Astrocyte of the hippocampus (primary cell): ENCODE measurements around the gene DUSP15.

Experiments used
- DNase-seq: peaks from one replicate; pipeline ENCODE4 v3.0.0; 2011; ENCODE audit warnings: low read depth, low spot score

The DUSP15 gene

DNA sequence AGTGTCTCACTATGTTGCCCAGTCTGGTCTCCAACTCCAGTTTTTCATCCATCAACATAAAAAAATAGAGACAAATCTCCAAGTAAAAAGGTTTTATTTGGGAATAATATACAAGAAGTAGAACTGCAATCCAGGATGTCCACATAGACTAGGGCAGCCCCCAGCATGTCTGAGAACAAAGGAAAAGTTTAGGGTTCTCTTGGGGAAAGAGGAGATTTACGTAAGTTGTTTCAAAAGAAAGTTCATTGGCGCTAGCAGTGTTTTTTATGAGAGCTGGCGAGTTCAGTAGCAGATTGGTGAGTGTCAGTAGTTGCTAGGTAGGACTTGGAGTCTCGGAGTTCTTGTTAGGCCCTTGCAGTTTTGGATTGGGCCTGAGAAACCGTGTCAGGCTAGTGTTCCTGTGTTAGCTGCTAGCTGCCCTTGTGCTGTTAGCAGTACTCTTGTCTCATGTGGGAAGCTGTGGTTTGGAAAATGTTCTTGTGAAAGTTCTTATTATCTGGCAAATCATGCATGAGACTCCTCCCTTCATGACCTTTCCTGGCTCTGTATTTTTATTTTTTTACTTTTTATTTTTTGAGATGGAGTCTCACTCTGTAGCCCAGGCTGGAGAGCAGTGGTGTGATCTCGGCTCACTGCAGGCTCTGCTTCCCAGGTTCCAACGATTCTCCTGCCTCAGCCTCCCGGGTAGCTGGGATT, 24.8 kb upstream of the DUSP15 start:
- peak; percentile 33 for DNase-seq

DNA sequence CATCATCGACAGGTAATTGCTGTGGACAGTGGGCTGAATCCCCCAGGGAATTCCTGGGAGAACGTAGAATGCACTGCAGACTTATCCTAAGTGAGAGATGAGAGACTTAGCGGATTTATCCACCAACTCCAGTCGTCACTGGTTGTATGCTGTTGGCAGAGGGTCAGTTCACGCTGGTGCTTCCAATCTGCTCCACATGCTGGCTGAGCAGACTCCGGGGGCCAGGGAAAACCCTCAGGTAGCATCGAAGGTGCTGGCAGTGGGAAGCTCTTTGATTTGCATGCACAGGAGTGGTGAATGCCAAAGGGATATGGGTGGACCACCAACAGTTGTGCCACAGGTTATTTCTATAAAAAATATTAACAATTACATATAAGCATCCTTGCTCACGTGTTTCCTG, 20.3 kb upstream of the DUSP15 start:
- no peak for DNase-seq

DNA sequence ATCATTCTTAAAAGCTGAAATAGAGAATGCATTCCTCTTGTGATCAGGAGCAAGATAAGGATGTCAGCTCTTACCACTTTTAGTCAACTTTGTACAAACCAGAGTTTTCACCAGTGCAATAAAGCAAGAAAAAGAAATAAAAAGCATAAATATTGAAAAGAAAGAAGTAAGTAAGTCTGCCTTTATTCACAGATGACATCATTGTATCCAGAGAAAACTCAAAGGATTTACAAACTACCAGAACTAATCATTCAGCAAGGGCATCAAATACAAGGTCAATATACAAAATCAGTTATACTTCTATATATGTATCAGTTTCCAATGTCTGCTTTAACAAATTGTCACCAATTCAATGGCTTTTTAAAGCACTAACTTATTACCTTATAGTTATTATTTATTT, 13.5 kb upstream of the DUSP15 start:
- no peak for DNase-seq

DNA sequence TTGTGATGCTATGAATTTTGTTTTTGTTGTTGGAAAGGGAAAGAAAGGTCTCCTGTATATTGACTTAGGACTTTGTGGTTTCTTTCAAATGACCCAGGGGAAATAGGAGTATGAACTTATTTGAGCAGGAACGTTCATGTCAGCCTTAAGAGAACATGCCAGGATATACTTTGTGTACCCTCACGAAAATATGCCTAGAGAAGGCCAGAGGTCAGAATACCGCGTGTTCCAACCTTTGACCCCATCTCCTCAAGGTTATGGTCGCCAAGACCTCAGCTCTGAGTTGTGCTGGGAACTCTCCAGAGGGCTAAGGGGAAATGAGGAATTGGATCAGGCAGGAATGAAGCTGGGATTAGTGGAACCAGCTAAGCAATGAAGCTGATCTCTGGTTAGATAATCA, 11.6 kb upstream of the DUSP15 start:
- DNase-seq: no peak

DNA sequence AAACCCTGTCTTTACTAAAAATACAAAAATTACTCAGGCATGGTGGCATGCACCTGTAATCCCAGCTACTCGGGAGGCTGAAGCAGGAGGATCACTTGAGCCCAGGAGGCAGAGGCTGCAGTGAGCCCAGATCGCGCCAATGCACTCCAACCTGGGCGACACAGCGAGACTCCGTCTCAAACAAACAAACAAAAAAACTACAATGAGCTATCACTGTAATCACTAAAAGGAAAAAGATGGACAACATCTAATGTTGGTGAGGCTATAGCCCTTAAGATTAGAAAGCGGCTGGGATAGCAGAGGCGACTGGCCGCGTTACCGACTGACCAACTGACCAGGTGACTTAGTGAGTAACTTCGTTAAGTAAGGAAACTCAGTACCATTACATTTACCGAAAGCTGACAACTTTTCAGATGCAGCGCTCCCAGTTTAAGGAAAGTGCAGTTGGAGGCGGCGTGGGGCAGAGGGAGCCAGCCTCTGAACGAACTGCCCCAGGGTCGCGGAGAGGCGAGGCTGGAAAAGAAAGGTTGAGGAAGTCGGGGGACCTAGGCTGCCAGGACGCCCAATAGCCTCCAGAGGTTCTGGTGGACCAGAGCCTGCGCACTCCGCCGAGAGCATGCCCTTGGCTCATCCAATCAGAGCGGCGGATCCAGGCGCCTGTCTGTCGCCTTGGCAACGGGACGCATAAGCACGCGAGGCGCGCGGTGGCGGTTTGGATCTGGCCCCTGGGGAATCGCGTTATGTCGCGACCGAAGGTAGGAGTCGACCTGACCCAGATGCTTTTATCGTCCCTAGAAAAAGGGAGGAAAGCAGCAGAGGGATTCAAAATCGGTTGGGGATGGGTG, 9.0 kb upstream of the DUSP15 start:
- DNase-seq: peak; percentile 97

DNA sequence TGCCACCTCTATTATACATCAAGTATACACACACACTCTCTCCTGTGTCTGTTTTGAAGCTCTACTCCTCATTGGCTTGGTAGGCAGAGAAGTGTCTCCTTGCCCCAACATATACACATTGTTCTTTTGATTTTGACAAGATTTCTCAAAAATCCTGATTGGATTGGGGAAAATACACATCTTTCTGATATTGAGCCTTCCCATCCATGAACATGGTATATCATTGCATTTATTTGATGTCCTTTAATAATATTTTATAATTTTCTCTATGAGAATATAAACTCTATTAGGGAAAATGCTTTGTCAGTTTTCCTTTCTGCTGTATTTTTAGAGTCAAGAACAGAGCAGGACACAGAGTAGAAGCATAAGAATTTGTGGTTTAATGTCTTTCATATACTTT, 7.4 kb upstream of the DUSP15 start:
- DNase-seq: no peak

DNA sequence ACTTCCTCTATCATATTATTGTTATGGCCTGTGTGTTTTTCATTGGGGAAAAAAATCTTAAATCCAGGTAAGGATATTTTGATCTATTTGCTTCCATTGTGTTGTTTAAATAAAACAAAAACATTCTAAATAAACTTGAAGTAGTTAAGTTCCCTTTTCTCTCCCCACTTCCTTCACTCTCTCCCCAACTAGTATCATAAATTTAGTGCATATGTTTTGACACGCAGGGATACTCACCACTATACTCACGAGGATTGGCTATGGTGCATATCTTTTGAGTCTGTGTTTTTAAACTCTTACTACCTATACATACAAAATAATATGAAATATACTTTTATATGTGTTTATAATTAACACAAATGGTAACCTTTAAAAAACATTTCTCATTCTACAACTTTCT, 5.3 kb upstream of the DUSP15 start:
- no peak for DNase-seq

DNA sequence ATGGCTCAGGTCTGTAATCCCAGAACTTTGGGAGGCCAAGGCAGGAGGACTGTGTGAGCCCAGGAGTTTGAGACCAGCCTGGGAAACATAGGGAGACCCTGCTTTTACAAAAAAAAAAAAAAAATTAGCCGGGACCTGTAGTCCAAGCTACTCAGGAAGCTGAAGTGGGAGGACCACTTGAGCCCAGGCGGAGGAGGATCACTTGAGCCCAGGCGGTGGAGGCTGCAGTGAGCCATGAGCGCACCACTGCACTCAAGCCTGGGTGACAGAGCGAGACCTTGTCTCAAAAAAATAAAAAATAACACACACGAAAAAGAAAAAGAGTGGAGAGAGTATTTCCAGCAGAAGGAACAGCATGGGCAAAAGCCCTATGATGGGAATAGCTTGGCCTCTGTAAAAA, 2.1 kb upstream of the DUSP15 start:
- no peak for DNase-seq

DNA sequence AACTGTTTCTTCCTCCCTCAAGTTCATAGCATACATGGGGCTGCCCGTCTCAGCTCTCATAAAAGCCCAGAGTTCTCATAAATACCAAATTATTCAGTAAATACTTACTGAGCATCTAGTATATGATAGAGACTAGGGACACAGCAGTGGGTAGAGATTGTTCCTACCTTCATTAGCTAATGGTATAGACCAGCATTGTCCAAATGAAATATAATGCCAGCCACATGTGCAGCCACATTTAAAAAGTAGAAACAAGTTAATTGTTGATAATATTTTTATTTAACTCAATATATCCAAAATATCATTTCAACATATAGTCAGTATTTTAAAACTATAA, 1.3 kb upstream of the DUSP15 start:
- no peak for DNase-seq

DNA sequence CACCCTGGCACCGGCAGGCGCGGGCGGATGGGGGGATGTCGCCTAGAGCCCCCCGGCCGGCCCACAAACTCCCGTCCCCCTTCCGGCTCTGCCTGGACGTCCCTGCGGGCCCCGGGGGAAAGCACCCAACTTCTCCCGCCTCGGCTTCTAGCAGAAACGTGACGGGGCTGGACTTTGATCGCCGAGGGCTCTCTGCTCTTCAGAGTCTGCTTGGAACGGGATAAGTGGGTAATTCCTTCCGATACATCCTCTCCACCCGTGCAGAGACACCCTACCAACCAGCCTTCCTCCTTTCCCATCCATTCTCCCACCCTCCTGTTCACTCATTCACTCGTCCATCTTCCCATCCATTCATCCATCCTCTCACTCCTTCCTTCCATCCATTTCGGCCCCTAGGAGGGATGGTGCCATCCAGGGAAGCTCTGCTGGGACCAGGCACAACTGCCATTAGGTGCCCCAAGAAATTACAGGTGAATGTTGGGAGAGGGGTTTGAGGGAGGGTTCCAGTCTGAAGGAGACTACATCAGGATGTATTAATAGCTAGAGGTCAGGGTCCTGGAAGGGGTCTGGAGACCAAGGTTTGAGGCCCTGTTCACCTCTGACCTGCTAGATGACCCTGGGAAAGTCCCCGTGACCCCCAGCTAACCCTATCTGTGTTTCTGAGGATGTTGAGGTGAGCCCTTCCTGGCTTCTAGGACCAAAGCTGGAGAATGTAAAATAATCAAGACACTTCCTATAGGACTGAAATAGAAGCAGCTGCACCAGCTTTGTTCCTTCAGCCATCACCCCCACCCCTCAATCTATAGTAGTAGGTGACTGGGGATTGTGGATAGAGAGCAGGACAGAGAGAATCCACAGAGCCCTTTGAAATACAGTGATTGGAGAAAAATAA, 645 bp upstream of the DUSP15 start:
- DNase-seq: peak; percentile 21

DNA sequence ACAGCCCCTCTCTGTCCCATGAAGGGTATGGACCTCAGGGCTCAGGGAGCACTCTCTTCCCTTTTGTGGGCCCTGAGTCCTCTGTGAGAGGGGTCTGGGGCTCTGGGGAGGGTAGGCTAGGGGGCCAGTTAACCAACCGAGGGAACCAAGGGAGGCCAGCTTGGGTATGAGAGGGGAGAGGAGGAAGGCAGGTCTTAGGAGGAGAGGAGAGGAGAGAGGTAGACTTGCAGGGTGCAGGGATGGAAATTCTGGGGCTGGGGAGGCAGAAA, 720 bp downstream of the DUSP15 start:
- DNase-seq: no peak

DNA sequence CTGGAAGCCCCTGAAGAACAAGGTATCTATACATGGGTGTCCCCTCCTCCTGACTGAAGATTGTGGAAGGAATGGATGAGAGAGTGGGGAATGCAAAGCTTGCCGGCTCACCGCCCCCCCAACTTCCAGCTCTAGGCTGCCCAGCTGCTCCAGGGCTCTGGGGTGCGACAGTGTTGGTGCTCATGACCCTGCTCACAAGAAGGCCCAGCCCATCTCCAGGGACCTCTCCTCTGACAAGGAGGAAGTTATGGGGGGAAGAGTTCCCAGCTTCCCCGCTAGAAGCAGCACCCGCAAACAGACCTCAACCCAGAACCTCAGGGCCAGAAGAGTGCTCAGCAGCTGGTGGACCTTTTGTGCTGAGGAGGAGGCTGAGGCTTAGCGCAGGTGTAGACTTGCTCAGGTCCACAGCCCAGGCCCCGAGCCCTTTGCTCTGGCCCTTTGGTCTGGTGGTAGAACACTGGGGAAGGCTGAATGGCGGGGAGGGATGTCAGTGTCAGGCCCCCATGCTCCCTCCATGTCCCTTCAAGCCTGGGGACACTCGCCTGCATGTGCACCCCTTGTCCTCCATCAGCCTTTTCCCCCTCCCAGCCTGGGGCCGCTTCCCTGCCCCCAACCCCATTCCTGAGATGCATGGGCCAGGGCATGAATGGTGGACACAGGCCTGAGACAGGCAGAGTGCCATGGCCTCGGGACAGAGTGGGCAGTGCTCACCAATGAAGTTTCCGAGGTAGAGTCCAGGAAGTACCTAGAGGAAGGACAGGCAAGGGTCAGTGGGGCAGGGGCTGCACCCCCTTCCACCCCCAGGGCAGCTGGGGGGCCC, 1.3 kb downstream of the DUSP15 start:
- DNase-seq: no peak

DNA sequence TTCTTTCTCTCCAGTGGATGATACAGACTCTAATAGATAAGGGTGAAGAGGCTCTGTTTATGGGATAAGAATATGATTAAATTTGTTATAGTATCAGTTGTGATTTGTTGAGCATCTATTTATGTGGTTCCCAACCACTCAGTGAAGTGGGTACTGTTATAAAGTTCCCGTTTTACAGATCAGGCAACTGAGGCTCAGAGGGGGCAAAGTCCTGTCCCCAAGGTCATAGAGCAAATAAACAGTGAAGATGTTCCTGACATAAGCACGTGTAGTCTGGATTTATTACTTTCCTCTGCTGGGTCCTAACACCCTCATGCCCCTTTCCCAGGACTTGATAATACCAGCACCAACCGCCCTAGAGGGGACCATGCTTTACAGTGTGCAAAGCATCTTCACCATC, 4.1 kb downstream of the DUSP15 start:
- no peak for DNase-seq

DNA sequence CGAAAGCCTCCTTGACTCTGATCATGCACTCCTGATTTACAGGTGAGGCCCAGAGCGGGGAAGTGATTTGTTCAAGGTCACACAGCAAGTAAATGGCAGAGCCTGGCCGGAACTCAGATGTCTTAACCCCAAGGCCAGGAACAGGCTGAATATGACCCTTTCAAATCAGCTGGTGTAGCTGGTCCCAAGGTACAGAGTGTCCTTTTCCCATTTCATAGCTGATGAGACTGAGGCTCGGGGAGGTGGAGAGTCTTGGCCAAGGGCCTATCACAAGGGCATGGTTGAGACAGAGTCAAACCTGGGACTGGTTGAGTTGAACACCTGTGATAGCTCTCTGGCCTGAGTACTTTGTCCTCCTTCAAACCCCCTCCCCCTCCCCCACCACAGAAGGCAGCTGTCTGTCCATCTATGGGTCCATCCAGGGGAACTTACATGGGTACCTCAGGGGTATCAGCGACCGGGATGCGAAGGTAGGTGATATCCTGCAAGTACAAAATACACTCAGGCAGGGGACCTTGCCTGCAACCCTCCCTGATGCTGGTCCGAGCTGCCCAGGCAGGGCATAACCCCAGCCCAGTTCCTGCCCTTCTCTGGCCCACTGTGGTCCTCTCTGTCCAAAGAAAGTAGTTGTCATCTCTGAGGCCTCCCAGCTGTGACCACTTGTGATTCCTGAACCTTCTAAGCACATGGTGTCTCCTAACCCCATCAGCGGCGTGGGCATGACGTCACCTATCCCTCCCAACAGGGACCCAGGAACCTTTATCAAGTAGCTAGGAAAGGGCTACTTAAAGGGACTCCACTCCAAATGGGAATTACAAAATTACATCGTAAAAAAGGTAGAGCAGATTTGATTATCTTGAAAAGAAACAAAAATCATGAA, 5.6 kb downstream of the DUSP15 start:
- no peak for DNase-seq

DNA sequence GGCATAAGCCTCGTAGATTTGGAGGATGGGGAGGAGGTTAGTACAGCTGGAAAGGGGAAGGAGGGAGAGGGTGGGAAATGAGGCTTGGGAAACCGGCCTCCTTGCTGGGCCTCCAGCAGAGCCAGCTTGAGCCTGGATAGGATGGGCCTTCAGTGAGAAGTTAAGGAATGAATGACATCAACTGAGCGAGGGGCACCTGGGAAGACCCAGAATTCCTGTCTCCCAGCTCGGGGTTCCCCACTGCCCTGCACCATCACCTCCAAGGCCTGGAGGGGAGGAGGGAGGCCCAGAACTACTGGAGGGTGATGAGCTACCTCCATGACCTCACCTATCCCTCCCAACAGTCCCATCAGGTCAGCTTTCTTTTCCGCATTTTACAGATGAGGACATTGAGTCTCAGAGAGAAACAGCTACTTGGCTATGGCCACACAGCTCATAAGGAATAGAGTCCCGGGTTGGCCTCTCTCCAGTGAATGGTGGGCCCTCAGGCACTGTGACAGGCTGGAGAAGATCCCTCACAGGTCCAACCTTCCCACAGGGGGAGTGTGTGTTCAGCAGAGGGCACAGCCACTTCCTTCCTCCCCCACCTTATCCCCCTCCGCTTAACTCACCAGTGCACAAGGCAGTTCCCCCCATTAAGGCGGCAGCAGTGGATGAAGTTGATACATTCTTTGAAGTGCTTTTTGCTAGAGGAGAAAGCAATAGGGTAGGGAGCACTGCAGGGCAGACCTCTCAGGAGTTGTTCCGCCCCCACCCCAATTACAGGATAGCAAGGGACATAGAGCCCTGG, 6.8 kb downstream of the DUSP15 start:
- no peak for DNase-seq

DNA sequence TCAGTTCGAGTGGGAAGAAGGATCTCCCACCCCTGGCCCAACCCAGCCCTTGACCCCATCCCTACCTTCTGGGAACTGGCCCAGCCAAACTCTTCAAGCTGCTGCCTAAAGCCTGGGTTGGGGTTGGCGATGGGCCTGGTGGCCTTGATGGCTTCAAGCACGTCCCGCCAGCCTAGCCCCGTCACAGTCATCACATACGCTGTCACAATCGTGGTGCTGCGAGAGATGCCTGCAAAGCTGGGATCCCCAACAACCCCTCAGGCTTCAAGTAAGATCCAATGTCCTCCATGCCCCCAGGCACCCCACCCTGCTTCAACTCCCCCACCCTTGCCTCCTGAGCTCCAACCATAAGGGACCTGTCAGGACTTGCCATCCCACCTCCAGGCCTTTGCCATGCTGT, 7.8 kb downstream of the DUSP15 start:
- DNase-seq: no peak

DNA sequence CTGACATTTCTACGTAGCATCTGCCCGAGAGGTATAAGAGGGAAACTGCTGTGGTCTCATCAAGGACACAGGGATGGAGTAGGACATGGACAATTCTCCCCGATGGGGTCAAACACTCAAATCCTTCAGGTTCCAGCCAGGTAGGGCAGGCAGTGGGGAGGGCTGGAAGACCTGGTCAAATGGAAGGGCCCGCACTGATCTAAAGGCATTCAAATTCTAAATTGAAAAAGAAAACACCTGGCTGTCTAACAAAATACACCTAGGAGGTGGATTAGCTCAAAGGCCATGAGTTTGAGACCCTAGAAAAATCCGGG, 8.2 kb downstream of the DUSP15 start:
- DNase-seq: no peak

DNA sequence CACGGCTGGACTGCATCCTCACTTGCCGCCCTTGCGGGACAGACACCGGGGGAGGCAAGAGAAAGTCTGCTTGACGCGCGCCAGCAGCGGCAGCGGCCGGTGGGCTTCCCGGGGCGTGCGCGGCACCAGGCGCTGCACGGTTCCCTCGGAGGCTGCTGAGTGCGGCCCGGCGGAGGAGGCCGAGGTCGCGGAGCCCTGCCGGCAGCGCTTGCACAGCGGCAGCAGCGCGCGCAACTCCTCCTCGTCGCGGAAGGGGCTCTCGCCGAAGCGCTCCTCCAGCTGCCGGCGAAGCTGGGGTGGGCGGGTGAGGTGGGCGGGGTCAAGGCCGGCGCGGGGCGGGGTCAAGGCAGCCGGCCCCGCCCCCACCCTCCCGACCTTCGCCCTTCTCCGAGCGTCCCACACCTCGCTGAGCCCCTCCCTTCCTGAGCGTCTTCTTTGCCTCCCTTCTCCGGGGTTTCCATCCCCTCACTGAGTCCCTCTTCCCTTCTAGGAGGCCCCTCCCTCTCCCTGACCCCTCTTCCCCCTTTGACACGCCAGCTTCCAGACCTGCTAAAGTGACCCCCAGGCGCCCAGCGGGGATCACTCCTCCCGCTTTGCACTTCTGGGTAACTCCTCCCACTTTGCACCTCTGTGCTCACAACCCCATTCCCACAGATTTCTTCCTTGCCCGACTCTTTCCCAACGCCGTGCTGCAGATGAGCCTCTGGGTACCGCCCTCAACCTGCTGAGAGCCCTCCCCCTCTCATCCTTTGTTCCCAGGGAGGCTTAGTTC, 8.8 kb downstream of the DUSP15 start:
- peak; percentile 77 for DNase-seq

DNA sequence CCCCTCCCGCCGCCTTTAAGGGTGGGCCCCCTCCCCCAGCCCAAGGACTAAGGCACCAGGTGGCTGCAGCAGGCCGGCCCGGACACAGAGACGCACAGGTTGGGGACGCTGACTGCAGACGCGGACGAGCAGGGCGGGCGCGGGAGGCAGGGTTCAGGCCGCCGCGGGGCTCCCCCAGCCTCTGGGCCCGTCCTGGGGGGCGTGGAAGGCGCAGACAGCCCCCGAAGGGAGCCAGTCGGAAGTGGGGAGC, 9.3 kb downstream of the DUSP15 start:
- no peak for DNase-seq
